Sciatic nerve (tissue), 2 donors: ENCODE data around the gene CAST. TPM values are rescaled to one million over a fixed set of nuclear protein-coding genes. Genes with fewer than 3 reads are reported as not detected.
"Not testable (repeated sequence)": the region's sequence is repeated elsewhere in the genome, so short reads cannot be mapped to it uniquely, and the experiment has no call there.

Source experiments
- ATAC-seq: fragments of 200-7000 bp; cut with Tn5 transposase; one replicate; pipeline ENCODE4 v1.9.1; 2020; ENCODE audit warnings: mild to moderate bottlenecking, moderate library complexity
- DNase-seq: peaks from one replicate; pipeline ENCODE4 v3.0.0-alpha.2; 2020; ENCODE audit warnings: low spot score
- intact Hi-C: fragments of 100-400 bp; cut with DNase I; formaldehyde crosslinking; loops from one replicate; pipeline ENCODE4 v1.14.2; 2022
- total RNA-seq: library from RNA; stranded (reverse); fragmentation: NEBNext Ultra II Directional; extraction: Animal tissue kit (Norgen Biotek cat#: 25700); gene quantifications from one replicate; pipeline ENCODE4 v1.2.1, GENCODE V29; 2021
- donor health status: DM: no; HTN: no; CAD: no.
- donor health status: DM: no; HTN: no; CAD: no.

CAST gene
- total RNA-seq, 1 donor from 2014 or later, result 295 TPM

DNA sequence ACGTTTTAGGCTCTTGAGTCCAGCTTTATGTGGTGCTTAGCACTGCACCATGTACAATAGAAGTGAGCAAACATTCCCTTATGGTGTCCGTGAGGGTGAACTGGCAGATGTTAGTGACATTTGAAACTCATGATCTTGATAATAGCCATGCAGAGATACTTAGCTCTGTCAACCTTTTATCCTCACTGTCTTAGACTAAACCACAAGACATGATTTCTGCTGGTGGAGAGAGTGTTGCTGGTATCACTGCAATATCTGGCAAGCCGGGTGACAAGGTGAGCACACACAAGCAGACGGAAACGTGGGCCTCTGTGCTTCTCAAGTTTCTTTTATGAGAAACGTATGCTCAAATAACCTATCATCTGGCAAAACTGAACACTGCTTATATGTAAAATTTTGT is 68.4 kb downstream of the CAST start:
- no peak for ATAC-seq
- intact Hi-C loops, result no loop called here
- no peak for DNase-seq

DNA sequence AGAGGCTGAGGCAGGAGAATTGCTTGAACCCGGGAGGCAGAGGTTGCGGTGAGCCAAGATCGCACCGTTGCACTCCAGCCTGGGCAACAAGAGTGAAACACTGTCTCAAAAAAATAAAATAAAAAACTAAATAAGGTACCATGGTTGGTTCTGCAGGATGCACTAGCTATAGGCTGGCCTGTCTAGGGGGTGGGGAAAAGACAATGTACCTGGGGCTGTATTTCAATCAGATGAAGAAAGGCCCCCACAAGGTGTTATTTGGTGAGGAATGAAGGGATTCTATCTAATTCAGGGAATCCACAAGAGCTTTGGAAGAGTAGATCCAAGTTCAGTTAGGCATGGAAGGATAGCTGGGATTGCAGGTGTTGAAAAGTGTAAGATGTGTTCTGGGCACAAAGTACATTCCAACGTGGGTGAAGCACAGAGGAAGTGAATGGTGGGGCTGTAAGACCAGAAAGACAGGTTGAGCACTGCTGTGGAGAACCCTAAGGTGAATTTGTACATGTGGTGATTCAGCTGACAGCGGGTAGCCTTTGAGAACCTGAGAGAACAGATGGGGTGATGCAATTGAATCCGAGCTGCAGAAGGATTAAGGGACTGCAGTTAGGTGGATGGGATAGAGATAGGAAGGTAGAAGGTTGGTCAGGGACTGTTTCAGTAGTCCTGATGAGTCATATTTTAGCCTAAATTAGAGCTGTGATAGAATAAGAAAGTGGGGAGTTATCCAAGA is 71.8 kb downstream of the CAST start:
- intact Hi-C loops, result no loop called here
- ATAC-seq, result no peak
- no peak for DNase-seq

DNA sequence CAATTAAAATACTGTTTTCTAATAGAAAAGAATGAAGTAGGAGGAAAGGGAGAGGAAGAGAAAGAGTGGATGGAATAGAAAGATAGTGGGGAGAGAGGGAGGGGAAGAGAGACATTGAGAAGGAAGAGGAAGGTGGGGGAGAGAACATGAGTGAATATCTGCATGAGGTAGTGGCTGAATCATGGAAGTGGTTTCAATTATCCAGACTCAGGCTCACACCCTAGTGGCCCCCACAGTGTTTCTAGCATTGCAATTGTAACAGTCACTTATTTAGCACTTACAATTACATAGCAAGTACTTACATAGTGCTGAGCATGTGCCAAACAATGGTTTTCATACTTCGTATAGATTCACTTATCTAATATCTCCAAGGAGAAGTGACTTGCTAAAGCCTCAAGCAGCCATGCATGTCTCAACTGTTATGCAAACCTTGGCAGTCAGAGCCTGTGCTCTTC is 72.7 kb downstream of the CAST start:
- intact Hi-C loops, result no loop called here
- ATAC-seq (no peak), DNase-seq (no peak)

DNA sequence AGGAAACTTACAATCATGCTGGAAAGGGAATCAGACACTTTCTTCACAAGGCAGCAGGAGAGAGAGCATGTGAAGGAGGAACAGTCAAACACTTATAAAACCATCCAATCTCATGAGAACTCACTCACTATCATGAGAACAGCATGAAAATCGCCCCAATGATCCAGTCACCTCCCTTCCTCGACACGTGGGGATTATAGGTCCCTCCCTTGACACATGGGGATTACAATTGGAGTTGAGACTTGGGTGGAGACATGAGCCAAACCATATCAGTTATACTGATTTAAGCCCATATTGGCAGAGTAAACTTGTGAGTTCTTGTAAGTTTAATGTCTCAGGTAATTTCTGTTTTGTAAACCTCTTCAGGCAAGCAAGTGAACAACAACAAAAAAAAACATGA is 74.8 kb downstream of the CAST start:
- ATAC-seq, result no peak
- intact Hi-C loops, result no loop called here
- no peak for DNase-seq

DNA sequence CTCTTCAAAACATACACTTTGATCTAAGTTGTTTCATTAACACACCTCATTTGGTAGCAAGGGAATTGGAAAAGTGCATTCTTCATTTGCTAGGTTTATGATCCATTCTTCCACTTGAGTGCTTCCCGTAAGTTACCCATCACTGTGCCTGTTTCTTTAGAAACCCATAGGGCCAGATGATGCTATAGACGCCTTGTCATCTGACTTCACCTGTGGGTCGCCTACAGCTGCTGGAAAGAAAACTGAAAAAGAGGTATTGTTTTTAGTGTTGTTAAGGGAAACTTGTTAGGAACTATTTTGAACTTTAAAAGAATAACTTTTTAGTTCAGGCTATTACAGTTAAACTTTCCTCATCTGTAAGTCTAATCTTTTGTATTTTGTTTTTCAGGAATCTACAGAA is 78.9 kb downstream of the CAST start:
- DNase-seq (no peak), ATAC-seq (no peak)
- intact Hi-C loops, result no loop called here

DNA sequence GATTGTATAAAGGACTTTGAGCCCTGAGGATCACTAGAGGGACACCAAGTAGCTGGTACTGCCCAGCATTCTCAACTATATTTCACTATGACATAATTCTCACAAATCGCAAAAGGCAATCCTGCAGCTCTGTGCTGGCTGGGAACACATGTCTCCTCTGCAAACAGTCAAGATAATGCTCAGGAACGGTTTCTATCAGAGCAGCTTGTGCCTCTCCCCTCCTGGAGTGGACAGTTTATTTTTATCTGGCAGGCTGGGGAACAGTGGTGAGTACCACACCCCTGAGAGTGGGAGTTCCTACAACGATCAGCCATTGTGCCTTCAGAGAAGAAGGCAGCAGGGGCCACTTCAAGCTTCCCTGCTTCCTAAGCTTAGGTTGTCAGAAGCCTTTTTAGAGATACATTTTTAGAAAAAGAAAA is 79.7 kb downstream of the CAST start:
- DNase-seq (no peak), ATAC-seq (peak; percentile 51)
- intact Hi-C loops, result no loop called here

DNA sequence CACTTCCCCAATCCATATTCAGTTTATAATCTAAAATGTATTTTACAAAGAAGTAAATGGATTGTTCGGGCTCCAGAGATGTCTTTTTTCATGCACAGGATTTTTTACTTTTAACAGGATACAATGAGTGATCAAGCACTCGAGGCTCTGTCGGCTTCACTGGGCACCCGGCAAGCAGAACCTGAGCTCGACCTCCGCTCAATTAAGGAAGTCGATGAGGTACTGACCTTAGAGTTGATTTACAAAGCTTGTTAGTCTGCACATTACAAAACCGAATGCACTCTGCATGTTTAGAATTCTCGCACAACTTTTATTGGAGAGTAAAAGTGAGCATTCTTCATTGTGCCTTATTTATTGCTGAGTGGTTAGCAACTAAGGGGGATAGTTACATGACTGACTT is 80.4 kb downstream of the CAST start:
- DNase-seq, result no peak
- ATAC-seq, result no peak
- intact Hi-C loops, result no loop called here

DNA sequence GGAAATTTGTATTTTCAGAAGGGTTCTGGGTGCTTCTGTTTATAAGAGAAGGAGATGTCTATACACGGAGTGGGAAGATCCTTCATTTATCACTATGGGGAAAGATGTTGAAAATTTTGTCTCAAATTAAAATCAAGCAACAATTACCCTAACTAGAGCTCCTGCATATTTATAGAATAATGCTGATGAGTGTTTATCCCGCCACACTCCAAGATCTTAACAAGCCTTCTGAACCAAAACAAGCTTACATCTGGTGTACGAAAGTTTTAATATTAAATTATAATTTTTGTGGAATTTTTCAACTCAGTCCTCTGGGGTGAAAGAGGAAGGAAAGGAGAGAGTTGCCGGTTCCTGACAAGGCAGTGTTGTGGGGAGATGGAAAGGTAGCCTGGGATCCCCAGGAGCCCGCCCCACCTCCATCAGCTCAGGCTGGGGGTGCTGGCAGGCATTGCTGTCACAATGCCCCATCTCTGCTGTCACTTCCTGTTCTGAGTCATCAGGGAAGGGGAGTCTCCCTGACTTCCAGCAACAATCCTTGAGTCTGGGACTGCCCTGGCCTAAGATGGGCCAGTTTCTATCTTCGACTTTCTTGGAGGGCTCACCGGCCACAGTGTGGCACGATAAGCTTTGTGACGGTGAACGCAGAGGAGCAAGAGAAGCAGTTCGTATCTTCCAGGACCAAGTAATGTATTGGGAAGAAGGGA is 81.0 kb downstream of the CAST start:
- no peak for DNase-seq
- peak; percentile 36 for ATAC-seq
- intact Hi-C loops, result no loop called here

DNA sequence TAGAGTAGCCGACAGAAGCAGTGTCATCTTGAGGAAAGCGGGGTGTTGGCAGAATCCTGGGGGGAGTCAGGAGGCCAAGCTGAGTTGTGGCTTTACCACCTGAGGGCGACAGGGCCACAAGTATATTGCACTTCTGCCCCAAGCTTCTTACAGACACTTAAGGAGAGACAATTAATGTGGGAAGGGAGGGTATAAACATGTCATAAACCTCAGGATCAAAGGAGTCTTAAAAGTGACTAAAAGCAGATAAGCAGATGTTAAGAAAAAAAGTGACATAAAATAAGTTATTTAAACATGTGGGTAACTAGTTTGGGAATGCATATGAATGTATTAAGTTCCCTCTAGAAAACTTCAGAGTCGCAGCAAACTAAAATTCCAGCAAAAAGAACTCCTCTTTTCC is 81.6 kb downstream of the CAST start:
- intact Hi-C loops, result no loop called here

DNA sequence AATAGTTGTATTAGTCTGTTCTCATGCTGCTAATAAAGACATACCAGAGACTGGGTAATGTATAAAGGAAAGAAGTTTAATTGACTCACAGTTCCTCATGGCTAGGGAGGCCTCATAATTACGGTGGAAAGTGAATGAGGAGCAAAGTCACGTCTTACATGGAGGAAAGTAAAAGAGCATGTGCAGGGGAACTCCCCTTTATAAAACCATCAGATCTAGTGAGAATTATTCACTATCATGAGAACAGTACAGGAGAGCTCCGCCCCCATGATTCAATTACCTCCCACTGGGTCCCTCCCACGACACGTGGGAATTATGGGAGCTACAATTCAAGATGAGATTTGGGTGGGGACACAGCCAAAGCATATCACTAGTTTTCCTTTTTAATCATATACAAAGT is 82.0 kb downstream of the CAST start:
- DNase-seq, ATAC-seq, intact Hi-C loops: not testable (repeated sequence)

More for the DNA sequence above, 81.6 kb downstream of the CAST start:
- no peak for ATAC-seq
- no peak for DNase-seq

DNA sequence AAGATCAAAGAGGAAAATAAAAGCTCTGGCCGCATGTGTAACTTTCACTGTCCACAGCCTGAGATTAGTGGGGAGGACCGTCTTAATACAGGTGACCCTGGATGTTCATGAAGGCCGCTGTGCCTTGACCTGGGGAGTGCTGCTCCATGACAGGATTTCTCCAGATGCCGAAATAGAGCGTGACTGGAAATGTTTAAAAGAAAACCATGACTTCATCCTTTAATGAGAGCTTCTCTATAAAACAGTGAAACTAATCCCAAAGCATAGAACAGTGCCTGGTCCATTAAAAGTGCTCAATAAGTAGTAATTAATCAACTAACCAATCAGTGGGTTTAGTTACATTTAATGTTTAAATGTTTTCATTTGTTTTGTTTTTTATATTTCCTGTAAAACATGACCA is 82.8 kb downstream of the CAST start:
- intact Hi-C loops, result loop anchor here (5.0 kb wide), 1 partner anchor 877 kb away; no protein-coding TSS in a partner anchor
- ATAC-seq (no peak), DNase-seq (no peak)

DNA sequence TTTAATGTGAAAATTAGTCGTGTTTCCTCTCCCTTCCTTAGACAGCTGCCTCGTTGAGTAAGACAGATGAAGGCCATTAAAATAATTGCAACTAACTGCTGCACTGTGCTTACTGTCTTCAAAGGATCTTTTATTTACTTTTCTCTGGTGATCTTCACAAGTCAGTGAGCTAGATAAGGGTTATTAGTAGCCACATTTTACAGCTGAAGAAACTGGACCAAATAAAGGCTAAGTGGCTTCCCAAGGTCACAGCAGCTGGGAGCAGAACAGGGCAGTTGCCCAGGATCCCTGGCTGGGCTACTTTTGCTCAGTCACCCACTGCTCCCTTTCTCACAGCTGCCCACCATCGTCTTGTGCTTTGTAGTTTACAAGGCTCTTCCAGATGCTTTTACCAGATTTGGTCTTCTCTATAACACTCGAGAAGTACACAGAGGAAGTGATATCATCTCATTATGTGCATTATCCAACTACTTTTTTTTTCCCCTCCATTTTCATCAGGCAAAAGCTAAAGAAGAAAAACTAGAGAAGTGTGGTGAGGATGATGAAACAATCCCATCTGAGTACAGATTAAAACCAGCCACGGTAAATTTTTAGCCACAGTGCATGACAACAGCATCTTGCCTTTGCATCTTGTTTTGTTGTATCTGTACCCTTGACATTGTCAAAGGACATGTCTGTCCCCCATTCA is 83.8 kb downstream of the CAST start:
- peak; percentile 9 for ATAC-seq
- intact Hi-C loops, result loop anchor here (5.0 kb wide), 1 partner anchor 876 kb away; no protein-coding TSS in a partner anchor

DNA sequence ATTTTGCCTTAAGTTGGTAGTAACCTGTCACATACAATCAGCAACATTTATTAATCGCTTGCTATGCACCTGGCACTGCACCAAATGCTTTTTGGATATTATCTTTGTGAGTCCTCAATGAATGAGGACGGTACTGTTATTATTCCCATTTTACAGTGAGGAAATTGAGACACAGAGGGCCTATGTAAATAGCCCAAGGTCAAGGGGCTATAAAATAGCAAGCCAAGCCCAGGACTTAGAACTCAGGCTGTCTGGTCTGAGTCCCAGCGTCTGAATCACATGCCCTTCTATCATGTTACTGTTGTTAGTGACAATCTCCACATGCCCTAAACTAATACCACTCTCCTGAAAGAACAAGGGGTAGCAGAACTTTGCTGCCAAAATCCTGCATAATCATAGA is 85.5 kb downstream of the CAST start:
- DNase-seq (no peak), ATAC-seq (no peak)
- intact Hi-C loops, result loop anchor here (5.0 kb wide), 1 partner anchor 875 kb away; no protein-coding TSS in a partner anchor

More for the DNA sequence above, 83.8 kb downstream of the CAST start:
- no peak for DNase-seq

DNA sequence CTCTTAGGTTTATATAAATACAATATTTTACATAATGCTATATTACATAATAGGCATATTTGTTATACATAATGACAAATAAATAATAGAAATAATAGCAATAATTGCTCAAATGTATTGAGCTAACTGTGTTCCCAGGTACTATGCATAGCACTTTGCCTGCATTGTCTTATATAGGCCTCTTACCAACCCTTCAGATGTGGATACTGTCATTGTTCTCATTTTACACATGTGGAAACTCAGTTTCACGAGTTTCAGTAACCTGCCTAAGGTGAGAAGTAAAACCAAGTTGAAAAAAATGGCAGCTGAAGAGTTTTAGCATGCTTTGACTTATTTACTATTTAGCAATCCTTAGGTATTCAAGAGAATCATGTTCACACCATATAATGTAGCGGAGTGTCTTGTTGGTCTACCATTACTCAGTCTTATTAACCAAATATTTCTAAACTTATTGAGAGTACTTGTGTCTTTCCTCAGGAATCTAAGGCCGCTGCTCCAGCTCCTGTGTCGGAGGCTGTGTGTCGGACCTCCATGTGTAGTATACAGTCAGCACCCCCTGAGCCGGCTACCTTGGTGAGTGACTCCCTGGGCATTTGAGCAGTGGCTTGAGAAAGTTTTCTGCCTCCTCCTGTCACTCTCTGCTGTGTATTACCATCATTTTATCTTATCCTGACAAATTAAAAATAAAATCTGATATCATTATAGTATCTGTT is 88.1 kb downstream of the CAST start:
- no peak for ATAC-seq
- DNase-seq, result no peak
- intact Hi-C loops, result no loop called here

DNA sequence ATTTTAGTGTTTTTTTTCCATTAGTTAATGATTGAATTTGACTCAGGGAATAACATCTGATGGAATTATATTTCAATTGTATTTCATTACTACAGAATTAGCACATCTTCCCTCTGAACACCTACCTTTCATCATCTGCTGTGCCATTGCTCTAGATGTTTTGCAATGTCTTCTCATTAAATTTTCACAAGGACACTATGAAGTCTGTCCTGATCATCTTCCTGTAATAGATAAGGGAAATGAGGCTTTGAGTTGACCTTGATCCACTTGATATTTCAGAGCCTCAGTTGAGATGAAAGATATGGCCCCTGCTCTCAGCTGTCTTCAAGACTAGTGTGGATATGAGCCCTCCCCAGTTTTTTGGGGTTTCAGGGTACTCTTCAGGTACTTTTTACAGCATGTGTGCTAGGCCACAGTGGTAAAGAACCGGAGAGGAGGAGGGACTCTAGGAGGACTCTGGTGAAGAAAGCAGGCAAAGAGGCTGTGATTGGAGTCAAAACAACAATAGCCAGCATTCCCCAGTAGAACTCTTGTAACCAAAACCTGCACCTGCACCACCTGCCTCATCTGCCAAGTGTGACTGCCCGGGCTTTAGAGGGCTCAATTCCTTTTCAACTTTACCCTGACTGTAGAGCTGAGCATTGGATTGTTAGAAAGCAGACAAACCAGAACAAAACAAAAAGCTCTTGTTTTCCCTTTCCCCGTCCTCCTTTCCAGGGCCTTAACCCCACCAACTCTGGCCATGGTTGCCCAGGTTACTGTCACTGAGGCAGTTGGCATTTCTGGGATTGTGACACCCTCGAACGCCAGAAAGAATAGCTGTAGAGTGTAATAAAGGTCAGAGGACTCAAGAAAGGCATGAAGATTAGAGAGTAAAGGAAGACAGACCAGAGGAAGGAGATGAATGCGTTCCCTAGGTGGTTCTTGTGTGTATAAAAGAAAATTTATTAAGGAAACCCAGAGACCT is 89.3 kb downstream of the CAST start:
- ATAC-seq (peak; percentile 36), DNase-seq (no peak)
- intact Hi-C loops, result no loop called here

DNA sequence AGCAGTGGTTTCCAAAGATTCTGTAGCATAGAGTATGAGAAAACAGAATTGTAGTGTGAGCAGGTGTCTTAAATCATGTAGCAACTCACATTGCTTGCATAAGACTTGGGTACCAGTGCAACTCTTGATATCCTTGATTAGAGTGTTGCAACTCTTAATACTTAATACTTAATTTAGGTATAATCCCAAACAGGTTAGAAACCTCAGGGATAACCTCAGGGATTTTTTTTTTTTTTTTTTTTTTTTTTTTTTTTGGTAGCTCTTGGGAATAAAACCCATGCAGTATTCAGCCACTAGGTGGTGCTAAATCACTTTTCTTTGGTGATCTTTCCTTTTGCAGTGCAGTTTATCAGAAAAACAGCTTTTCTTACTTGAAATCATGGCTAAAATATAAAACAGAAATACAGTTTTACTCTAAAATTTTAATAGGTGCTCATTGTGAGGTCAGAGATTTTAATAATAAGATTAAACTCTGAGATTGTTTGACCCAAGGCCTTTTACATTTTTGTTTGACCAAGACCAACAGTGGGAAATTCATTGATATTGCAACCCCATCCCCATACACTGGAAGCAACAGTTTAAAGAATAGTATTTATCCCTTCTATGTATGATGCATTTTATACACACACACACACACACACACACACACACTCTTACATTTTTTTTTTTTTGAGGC is 90.3 kb downstream of the CAST start:
- intact Hi-C loops, result no loop called here
- ATAC-seq (peak; percentile 48), DNase-seq (no peak)

DNA sequence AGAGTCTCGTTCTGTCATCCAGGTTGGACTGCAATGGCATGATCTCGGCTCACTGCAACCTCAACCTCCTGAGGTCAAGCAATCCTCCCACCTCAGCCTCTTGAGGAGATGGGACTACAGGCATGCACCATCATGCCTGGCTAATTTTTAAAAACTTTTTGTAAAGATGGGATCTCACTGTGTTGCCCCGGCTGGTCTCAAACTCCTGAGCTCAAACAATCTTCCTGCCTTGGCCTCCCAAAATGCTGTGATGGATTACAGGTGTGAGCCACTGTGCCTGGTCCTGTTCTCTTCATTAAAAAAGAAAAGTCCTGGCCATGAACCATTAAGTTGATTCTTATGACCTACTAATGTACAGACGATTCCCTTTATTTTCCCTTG is 90.8 kb downstream of the CAST start:
- DNase-seq, result no peak
- intact Hi-C loops, result no loop called here
- ATAC-seq, result no peak

DNA sequence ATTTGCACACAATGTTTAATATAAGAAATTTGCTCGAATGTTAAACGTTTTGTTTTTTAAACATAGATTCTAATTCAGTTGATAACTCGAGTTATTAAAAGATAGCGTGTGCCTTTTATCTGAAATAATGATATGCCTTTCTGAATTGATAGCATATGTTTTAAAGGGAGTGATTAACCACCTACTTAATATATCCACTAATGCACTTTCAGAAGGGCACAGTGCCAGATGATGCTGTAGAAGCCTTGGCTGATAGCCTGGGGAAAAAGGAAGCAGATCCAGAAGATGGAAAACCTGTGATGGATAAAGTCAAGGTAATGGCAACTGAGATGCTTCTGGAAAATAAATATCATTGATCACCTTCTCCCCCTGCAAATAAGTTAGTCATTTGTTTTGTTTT is 91.7 kb downstream of the CAST start:
- intact Hi-C loops, result no loop called here
- DNase-seq, result no peak
- ATAC-seq, result no peak
